Measurements from ENCODE around the gene ARHGAP36.

Gene ARHGAP36

GRCh38 chrX:131058136-131058868, at the start of gene ARHGAP36:
Gene ARHGAP36 (plus strand): TSS chrX:131058346. CDS start chrX:131081666, 23,320 bp downstream.
- CTCF ChIA-PET = no interaction called here
- no peaks in the 10 kb centered on the region for H3K36me3 Mint-ChIP-seq
- H3K27ac Mint-ChIP-seq = no peak within 1 kb of the TSS
- no peaks in the 10 kb centered on the region for H3K9me3 Mint-ChIP-seq
- H3K4me3 Mint-ChIP-seq = no peak within 1 kb of the TSS
- no peak for DNase-seq
- H3K27me3 Mint-ChIP-seq = peaks cover 39% of the 10 kb centered on the region
- no peaks in the 10 kb centered on the region for H3K4me1 Mint-ChIP-seq

GRCh38 chrX:131010186-131010585, 48.0 kb upstream of the ARHGAP36 start:
- no peak for DNase-seq
- Mint-ChIP-seq H3K9me3 (no peaks in the 10 kb centered on the region), H3K4me3 (no peak overlapping the region), H3K36me3 (no peaks in the 10 kb centered on the region), H3K4me1 (no peaks in the 10 kb centered on the region), H3K27me3 (no peaks in the 10 kb centered on the region), H3K27ac (no peak overlapping the region)
- CTCF ChIA-PET = no interaction called here

- no peaks in the 10 kb centered on the region for H3K36me3 Mint-ChIP-seq
- H3K4me1 Mint-ChIP-seq = no peaks in the 10 kb centered on the region
- H3K4me3 Mint-ChIP-seq = no peak overlapping the region
- no peaks in the 10 kb centered on the region for H3K9me3 Mint-ChIP-seq
- no peak for DNase-seq
- H3K27ac Mint-ChIP-seq = no peak overlapping the region
- no peaks in the 10 kb centered on the region for H3K27me3 Mint-ChIP-seq
- CTCF ChIA-PET = no interaction called here
Observed at GRCh38 chrX:131025336-131025735, 32.8 kb upstream of the ARHGAP36 start.

- CTCF ChIA-PET = interaction anchor here (0.6 kb wide), 1 partner anchor 388 kb away, joined by 3 read pairs; no protein-coding TSS in a partner anchor
- H3K4me3 Mint-ChIP-seq = no peak overlapping the region
- H3K36me3 Mint-ChIP-seq = no peaks in the 10 kb centered on the region
- H3K27me3 Mint-ChIP-seq = no peaks in the 10 kb centered on the region
- no peak overlapping the region for H3K27ac Mint-ChIP-seq
- DNase-seq = no peak
- no peaks in the 10 kb centered on the region for H3K4me1 Mint-ChIP-seq
- no peaks in the 10 kb centered on the region for H3K9me3 Mint-ChIP-seq
Observed at GRCh38 chrX:131032354-131033230, 25.6 kb upstream of the ARHGAP36 start.

GRCh38 chrX:131034063-131034462, 24.1 kb upstream of the ARHGAP36 start:
- no peak overlapping the region for H3K4me3 Mint-ChIP-seq
- no peaks in the 10 kb centered on the region for H3K9me3 Mint-ChIP-seq
- H3K4me1 Mint-ChIP-seq = no peaks in the 10 kb centered on the region
- no peak overlapping the region for H3K27ac Mint-ChIP-seq
- no peaks in the 10 kb centered on the region for H3K36me3 Mint-ChIP-seq
- CTCF ChIA-PET = no interaction called here
- no peaks in the 10 kb centered on the region for H3K27me3 Mint-ChIP-seq
- DNase-seq = no peak

- no peaks in the 10 kb centered on the region for H3K9me3 Mint-ChIP-seq
- no peaks in the 10 kb centered on the region for H3K4me1 Mint-ChIP-seq
- H3K4me3 Mint-ChIP-seq = no peak overlapping the region
- H3K27me3 Mint-ChIP-seq = peaks cover 10% of the 10 kb centered on the region
- CTCF ChIA-PET = no interaction called here
- no peak overlapping the region for H3K27ac Mint-ChIP-seq
- DNase-seq = no peak
- no peaks in the 10 kb centered on the region for H3K36me3 Mint-ChIP-seq
Observed at GRCh38 chrX:131040781-131041180, 17.4 kb upstream of the ARHGAP36 start.

GRCh38 chrX:131041667-131042066, 16.5 kb upstream of the ARHGAP36 start:
- Mint-ChIP-seq H3K9me3 (no peaks in the 10 kb centered on the region), H3K36me3 (no peaks in the 10 kb centered on the region), H3K4me3 (no peak overlapping the region), H3K27ac (no peak overlapping the region), H3K27me3 (peaks cover 13% of the 10 kb centered on the region), H3K4me1 (no peaks in the 10 kb centered on the region)
- CTCF ChIA-PET = no interaction called here
- no peak for DNase-seq

GRCh38 chrX:131045726-131046125, 12.4 kb upstream of the ARHGAP36 start:
- no peak for DNase-seq
- no peaks in the 10 kb centered on the region for H3K36me3 Mint-ChIP-seq
- H3K9me3 Mint-ChIP-seq = no peaks in the 10 kb centered on the region
- H3K4me1 Mint-ChIP-seq = no peaks in the 10 kb centered on the region
- H3K4me3 Mint-ChIP-seq = no peak overlapping the region
- H3K27ac Mint-ChIP-seq = no peak overlapping the region
- peaks cover 14% of the 10 kb centered on the region for H3K27me3 Mint-ChIP-seq
- CTCF ChIA-PET = no interaction called here

- no peak for DNase-seq
- Mint-ChIP-seq H3K4me1 (no peaks in the 10 kb centered on the region), H3K9me3 (no peaks in the 10 kb centered on the region), H3K27ac (no peak overlapping the region), H3K4me3 (no peak overlapping the region), H3K36me3 (no peaks in the 10 kb centered on the region), H3K27me3 (peaks cover 14% of the 10 kb centered on the region)
- CTCF ChIA-PET = no interaction called here
Observed at GRCh38 chrX:131046596-131046995, 11.6 kb upstream of the ARHGAP36 start.

- H3K27me3 Mint-ChIP-seq = peaks cover 14% of the 10 kb centered on the region
- DNase-seq = no peak
- CTCF ChIA-PET = no interaction called here
Observed at GRCh38 chrX:131047180-131047579, 11.0 kb upstream of the ARHGAP36 start.

GRCh38 chrX:131053076-131053475, 5.1 kb upstream of the ARHGAP36 start:
- CTCF ChIA-PET = no interaction called here
- Mint-ChIP-seq H3K9me3 (no peaks in the 10 kb centered on the region), H3K27ac (no peak overlapping the region), H3K27me3 (peaks cover 24% of the 10 kb centered on the region), H3K4me3 (no peak overlapping the region), H3K36me3 (no peaks in the 10 kb centered on the region), H3K4me1 (no peaks in the 10 kb centered on the region)
- DNase-seq = no peak

More at GRCh38 chrX:131047180-131047579, 11.0 kb upstream of the ARHGAP36 start:
- Mint-ChIP-seq H3K27ac (no peak overlapping the region), H3K9me3 (no peaks in the 10 kb centered on the region), H3K4me1 (no peaks in the 10 kb centered on the region), H3K36me3 (no peaks in the 10 kb centered on the region), H3K4me3 (no peak overlapping the region)

GRCh38 chrX:131054906-131055305, 3.2 kb upstream of the ARHGAP36 start:
- CTCF ChIA-PET = no interaction called here
- H3K4me3 Mint-ChIP-seq = no peak overlapping the region
- H3K27ac Mint-ChIP-seq = no peak overlapping the region
- no peaks in the 10 kb centered on the region for H3K36me3 Mint-ChIP-seq
- H3K9me3 Mint-ChIP-seq = no peaks in the 10 kb centered on the region
- no peak for DNase-seq
- H3K27me3 Mint-ChIP-seq = peaks cover 38% of the 10 kb centered on the region
- H3K4me1 Mint-ChIP-seq = no peaks in the 10 kb centered on the region

- Mint-ChIP-seq H3K27ac (no peak overlapping the region), H3K27me3 (peaks cover 43% of the 10 kb centered on the region), H3K4me3 (no peak overlapping the region), H3K4me1 (no peaks in the 10 kb centered on the region), H3K36me3 (no peaks in the 10 kb centered on the region), H3K9me3 (no peaks in the 10 kb centered on the region)
- DNase-seq = no peak
- CTCF ChIA-PET = no interaction called here
Observed at GRCh38 chrX:131057706-131058105, 440 bp upstream of the ARHGAP36 start.

GRCh38 chrX:131059246-131059645, 1.1 kb downstream of the ARHGAP36 start:
- H3K36me3 Mint-ChIP-seq = no peaks in the 10 kb centered on the region
- H3K27ac Mint-ChIP-seq = no peak overlapping the region
- peaks cover 39% of the 10 kb centered on the region for H3K27me3 Mint-ChIP-seq
- no peak overlapping the region for H3K4me3 Mint-ChIP-seq
- CTCF ChIA-PET = no interaction called here
- no peaks in the 10 kb centered on the region for H3K9me3 Mint-ChIP-seq
- no peaks in the 10 kb centered on the region for H3K4me1 Mint-ChIP-seq
- DNase-seq = no peak

- Mint-ChIP-seq H3K4me3 (no peak overlapping the region), H3K27ac (no peak overlapping the region), H3K36me3 (no peaks in the 10 kb centered on the region), H3K27me3 (peaks cover 40% of the 10 kb centered on the region), H3K4me1 (no peaks in the 10 kb centered on the region), H3K9me3 (no peaks in the 10 kb centered on the region)
- CTCF ChIA-PET = no interaction called here
- DNase-seq = no peak
Observed at GRCh38 chrX:131060147-131060546, 2.0 kb downstream of the ARHGAP36 start.
